Mesendoderm (in vitro differentiated cells): ENCODE data around the gene MRPS22.

Experiments used
- DNase-seq: peaks from one replicate; pipeline ENCODE4 v3.0.0; 2013
- H2AK5ac ChIP-seq: 2 replicates; pipeline ENCODE4 v1.6.1; 2013; ENCODE audit warnings: low read length, inconsistent platforms
- H2BK120ac ChIP-seq: 2 replicates; pipeline ENCODE4 v1.6.1; 2013; ENCODE audit warnings: low read depth, mild to moderate bottlenecking, low read length, moderate library complexity, mixed read lengths
- H2BK15ac ChIP-seq: replicated peaks from 2 replicates; pipeline ENCODE4 v1.6.1; 2013; ENCODE audit warnings: low read depth, mild to moderate bottlenecking, moderate library complexity
- H2BK5ac ChIP-seq: 2 replicates; pipeline ENCODE4 v1.6.1; 2013; ENCODE audit warnings: low read length, inconsistent platforms
- H3K18ac ChIP-seq: 2 replicates; pipeline ENCODE4 v1.6.1; 2013; ENCODE audit warnings: mild to moderate bottlenecking, low read length, mixed read lengths
- H3K23ac ChIP-seq: one replicate; pipeline ENCODE4 v1.6.1; 2013; ENCODE audit warnings: low read length
- H3K27ac ChIP-seq: 2 replicates; pipeline ENCODE4 v1.5.1; 2013; ENCODE audit warnings: low read depth, mild to moderate bottlenecking, inconsistent platforms, low read length, moderate library complexity
- H3K27me3 ChIP-seq: 2 replicates; pipeline ENCODE4 v1.6.1; 2013; ENCODE audit warnings: low read length, control low read depth, mild to moderate bottlenecking, inconsistent platforms; ENCODE audit not compliant: insufficient read depth, poor library complexity
- H3K36me3 ChIP-seq: 2 replicates; pipeline ENCODE4 v1.6.1; 2013; ENCODE audit warnings: low read length, inconsistent platforms; ENCODE audit not compliant: control insufficient read depth, insufficient read depth
- H3K4ac ChIP-seq: one replicate; pipeline ENCODE4 v1.6.1; 2013; ENCODE audit warnings: low read depth, mild to moderate bottlenecking, low read length, moderate library complexity
- H3K4me1 ChIP-seq: 2 replicates; pipeline ENCODE4 v1.6.1; 2013; ENCODE audit warnings: low read depth, low read length, inconsistent platforms; ENCODE audit not compliant: control insufficient read depth
- H3K4me2 ChIP-seq: 2 replicates; pipeline ENCODE4 v1.6.1; 2013; ENCODE audit warnings: low read length
- H3K4me3 ChIP-seq: 2 replicates; pipeline ENCODE4 v1.5.1; 2013; ENCODE audit warnings: mild to moderate bottlenecking, low read length
- H3K56ac ChIP-seq: one replicate; pipeline ENCODE4 v1.6.1; 2013; ENCODE audit warnings: low read length
- H3K79me1 ChIP-seq: 2 replicates; pipeline ENCODE4 v1.6.1; 2013; ENCODE audit warnings: low read length, inconsistent platforms
- H3K79me2 ChIP-seq: 2 replicates; pipeline ENCODE4 v1.6.1; 2013; ENCODE audit warnings: mild to moderate bottlenecking, low read length; ENCODE audit not compliant: control insufficient read depth, insufficient read depth
- H3K9ac ChIP-seq: 2 replicates; pipeline ENCODE4 v1.6.1; 2013; ENCODE audit warnings: low read length, inconsistent platforms
- H4K5ac ChIP-seq: one replicate; pipeline ENCODE4 v1.6.1; 2013; ENCODE audit warnings: low read length
- H4K8ac ChIP-seq: one replicate; pipeline ENCODE4 v1.6.1; 2013; ENCODE audit warnings: low read depth, mild to moderate bottlenecking, control low read depth, low read length, moderate library complexity
- WGBS: extraction: QIAGEN DNeasy Blood & Tissue Kit; methylation state at CpG from one replicate; pipeline ENCODE4 v1.1.7; 2013; ENCODE audit warnings: low lambda C conversion rate, missing lambda C conversion rate; ENCODE audit not compliant: insufficient coverage; ENCODE audit errors: extremely low coverage; 5-methylcytosine and 5-hydroxymethylcytosine counted together

The MRPS22 gene

DNA sequence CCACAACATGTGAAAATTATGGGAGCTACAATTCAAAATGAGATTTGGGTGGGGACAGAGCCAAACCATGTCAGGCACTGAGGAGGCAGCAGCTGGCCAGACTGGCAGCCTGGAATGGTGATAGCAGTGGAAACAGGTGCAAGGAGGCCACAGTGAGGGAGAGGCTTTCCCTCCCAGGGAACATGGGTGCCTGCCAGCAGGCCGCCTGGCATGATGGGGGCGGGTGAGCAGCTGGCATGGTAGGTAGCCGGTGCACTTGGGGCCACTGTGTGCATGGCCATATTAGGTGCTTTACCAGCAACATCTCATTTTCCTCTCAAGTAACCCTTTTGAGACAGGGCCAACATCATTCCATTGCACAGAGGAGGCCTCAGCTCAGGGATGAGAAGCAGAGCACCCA lies 18.3 kb upstream of the MRPS22 start:
- no CpG with 5 or more reads among the region's 3 CpGs for WGBS

DNA sequence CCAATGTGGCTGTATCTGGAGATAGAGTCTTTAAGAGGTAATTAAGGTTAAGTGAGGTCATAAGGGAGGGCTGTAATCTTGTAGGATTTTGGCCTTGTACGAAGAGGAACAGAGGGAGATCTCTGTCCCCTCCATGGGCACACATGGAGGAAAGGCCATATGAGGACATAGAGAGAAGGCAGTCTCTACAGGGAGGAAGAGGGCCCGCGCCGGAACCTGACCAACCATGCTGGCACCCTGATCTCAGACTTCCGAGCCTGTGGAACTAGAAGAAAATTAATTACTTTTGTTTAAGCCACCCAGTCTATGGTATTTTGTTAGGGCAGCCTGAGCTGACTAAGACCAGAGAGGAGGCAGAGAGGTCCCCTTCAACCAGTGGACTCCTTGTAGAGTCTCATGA lies 17.7 kb upstream of the MRPS22 start:
- Histone ChIP-seq H3K4me1 (peaks cover 2% of the 10 kb centered on the region), H3K18ac (no peak overlapping the region), H3K27ac (no peak overlapping the region), H3K4me3 (no peak overlapping the region), H3K4ac (no peak overlapping the region), H3K79me1 (no peaks in the 10 kb centered on the region), H2BK120ac (no peak overlapping the region), H4K8ac (no peak overlapping the region), H3K79me2 (no peaks in the 10 kb centered on the region), H3K56ac (no peak overlapping the region), H3K36me3 (no peaks in the 10 kb centered on the region), H3K23ac (no peak overlapping the region), H3K9ac (no peak overlapping the region), H2BK15ac (no peak overlapping the region), H2AK5ac (no peak overlapping the region), H3K4me2 (no peak overlapping the region), H4K5ac (no peak overlapping the region), H3K27me3 (no peaks in the 10 kb centered on the region), H2BK5ac (no peak overlapping the region)
- DNase-seq, result no peak
- no CpG with 5 or more reads among the region's 5 CpGs for WGBS

More for the DNA sequence above, 18.3 kb upstream of the MRPS22 start:
- Histone ChIP-seq H3K56ac (no peak overlapping the region), H3K4me3 (no peak overlapping the region), H2BK15ac (no peak overlapping the region), H2BK120ac (no peak overlapping the region), H2AK5ac (no peak overlapping the region), H3K79me2 (no peaks in the 10 kb centered on the region), H4K8ac (no peak overlapping the region), H3K79me1 (no peaks in the 10 kb centered on the region), H3K27me3 (no peaks in the 10 kb centered on the region), H2BK5ac (no peak overlapping the region), H3K4ac (no peak overlapping the region), H3K4me2 (no peak overlapping the region), H3K18ac (no peak overlapping the region), H3K23ac (no peak overlapping the region), H3K27ac (no peak overlapping the region), H3K9ac (no peak overlapping the region), H3K36me3 (no peaks in the 10 kb centered on the region), H3K4me1 (peaks cover 2% of the 10 kb centered on the region), H4K5ac (no peak overlapping the region)
- no peak for DNase-seq

DNA sequence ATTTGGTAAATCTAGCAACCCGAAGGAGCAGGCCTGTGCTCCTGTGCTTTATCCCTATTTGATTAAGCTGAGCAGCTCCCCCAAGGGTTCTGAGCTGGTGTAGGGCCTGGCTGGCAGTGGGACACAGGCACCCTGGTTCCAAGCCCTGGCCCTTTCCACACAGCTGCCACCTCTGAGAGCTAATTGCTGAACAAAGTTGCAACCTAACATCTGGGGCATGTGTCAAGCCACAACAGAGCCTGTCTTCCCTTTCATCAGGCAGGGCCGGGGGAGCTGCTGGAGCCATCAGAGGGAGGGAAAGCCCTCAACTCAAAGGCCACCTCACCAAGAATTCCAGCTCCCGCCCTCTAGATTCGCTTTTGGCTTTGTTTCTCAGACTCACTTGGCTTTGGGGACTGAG lies 17.1 kb upstream of the MRPS22 start:
- Histone ChIP-seq H2AK5ac (no peak overlapping the region), H3K4ac (no peak overlapping the region), H3K4me1 (peaks cover 2% of the 10 kb centered on the region), H3K4me3 (no peak overlapping the region), H4K8ac (no peak overlapping the region), H2BK120ac (no peak overlapping the region), H2BK5ac (no peak overlapping the region), H3K4me2 (no peak overlapping the region), H3K36me3 (no peaks in the 10 kb centered on the region), H3K23ac (no peak overlapping the region), H3K18ac (no peak overlapping the region), H4K5ac (no peak overlapping the region), H3K79me1 (no peaks in the 10 kb centered on the region), H3K27ac (no peak overlapping the region), H3K9ac (no peak overlapping the region), H2BK15ac (no peak overlapping the region), H3K79me2 (no peaks in the 10 kb centered on the region), H3K56ac (no peak overlapping the region), H3K27me3 (no peaks in the 10 kb centered on the region)
- no peak for DNase-seq
- WGBS, result no CpG with 5 or more reads among the region's 4 CpGs

DNA sequence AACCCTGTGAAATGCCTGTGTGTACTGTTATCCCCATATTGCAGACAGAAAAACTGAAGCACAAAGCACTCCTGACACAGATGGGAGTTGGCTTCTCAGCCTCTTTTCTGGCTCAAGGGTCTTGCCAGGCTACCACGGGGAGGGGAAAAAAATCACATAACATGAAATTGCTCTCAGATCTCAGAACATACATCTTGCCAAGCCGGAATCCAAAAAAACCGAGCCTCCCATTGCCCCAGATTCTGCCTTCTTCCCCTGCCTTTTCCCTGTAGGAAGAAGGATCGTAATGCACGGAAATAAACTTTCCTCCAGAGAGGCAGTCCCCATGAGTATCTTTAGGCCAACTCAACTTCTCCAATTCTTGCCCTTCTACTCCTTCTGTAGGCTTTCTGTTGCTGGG lies 16.6 kb upstream of the MRPS22 start:
- Histone ChIP-seq H3K4me2 (no peak overlapping the region), H2BK120ac (no peak overlapping the region), H3K18ac (no peak overlapping the region), H3K56ac (no peak overlapping the region), H4K5ac (no peak overlapping the region), H3K23ac (no peak overlapping the region), H3K4me1 (peaks cover 2% of the 10 kb centered on the region), H3K79me2 (no peaks in the 10 kb centered on the region), H4K8ac (no peak overlapping the region), H2BK15ac (no peak overlapping the region), H3K79me1 (no peaks in the 10 kb centered on the region), H3K27me3 (no peaks in the 10 kb centered on the region), H3K27ac (no peak overlapping the region), H2BK5ac (no peak overlapping the region), H3K4me3 (no peak overlapping the region), H3K36me3 (no peaks in the 10 kb centered on the region), H3K9ac (no peak overlapping the region), H2AK5ac (no peak overlapping the region), H3K4ac (no peak overlapping the region)
- no peak for DNase-seq
- no CpG with 5 or more reads among the region's 5 CpGs for WGBS

DNA sequence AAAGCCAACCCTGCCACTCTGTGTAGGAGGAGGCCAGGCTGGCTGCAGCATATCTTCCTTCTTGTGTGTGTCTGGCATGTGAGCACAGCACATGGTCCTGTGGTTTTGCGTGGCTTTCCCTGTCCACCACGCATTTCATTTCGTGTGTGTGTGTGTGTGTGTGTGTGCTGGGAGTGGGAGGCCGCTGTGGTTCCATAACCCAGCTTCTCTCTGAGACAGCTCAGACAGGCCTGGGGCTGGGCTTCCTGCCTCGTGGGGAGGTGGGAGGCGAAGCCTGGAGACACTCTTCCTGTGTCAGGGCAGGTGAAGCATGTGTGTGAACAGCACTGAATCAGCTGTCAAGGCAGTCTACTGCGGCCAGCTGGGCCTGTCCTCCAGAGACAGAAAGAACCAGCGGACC lies 16.0 kb upstream of the MRPS22 start:
- Histone ChIP-seq H2AK5ac (no peak overlapping the region), H3K4me1 (peaks cover 2% of the 10 kb centered on the region), H2BK5ac (no peak overlapping the region), H3K23ac (no peak overlapping the region), H3K27me3 (no peaks in the 10 kb centered on the region), H3K4me3 (no peak overlapping the region), H3K4me2 (no peak overlapping the region), H3K56ac (no peak overlapping the region), H2BK120ac (no peak overlapping the region), H3K36me3 (no peaks in the 10 kb centered on the region), H3K4ac (no peak overlapping the region), H2BK15ac (no peak overlapping the region), H4K5ac (no peak overlapping the region), H3K79me2 (no peaks in the 10 kb centered on the region), H3K27ac (no peak overlapping the region), H3K79me1 (no peaks in the 10 kb centered on the region), H3K9ac (no peak overlapping the region), H3K18ac (no peak overlapping the region), H4K8ac (no peak overlapping the region)
- no peak for DNase-seq
- no CpG with 5 or more reads among the region's 8 CpGs for WGBS

DNA sequence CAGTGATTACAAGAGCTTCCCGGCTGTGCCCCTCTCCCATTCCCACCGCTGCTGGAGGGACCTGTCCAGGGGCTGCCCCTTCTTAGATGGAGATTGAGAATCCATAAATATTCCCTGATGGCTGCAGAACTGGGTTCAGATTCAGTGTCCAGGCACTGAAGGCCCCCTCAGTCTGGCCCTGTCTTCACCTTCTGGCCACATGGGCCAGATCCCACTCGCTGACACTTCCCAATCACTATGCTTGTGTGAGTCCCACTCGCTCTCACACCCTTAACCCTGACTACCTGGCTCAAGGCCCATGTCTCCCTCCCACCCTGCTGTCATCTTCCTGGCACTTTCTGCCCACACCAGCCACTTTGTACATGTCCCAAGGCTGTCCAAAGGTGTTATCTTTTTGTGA lies 15.5 kb upstream of the MRPS22 start:
- Histone ChIP-seq H3K9ac (no peak overlapping the region), H3K27me3 (no peaks in the 10 kb centered on the region), H3K79me1 (no peaks in the 10 kb centered on the region), H3K23ac (no peak overlapping the region), H3K4me2 (no peak overlapping the region), H3K79me2 (no peaks in the 10 kb centered on the region), H3K4ac (no peak overlapping the region), H3K4me1 (peaks cover 2% of the 10 kb centered on the region), H3K4me3 (no peak overlapping the region), H2BK15ac (no peak overlapping the region), H2AK5ac (no peak overlapping the region), H3K56ac (no peak overlapping the region), H2BK120ac (no peak overlapping the region), H3K36me3 (no peaks in the 10 kb centered on the region), H3K18ac (no peak overlapping the region), H3K27ac (no peak overlapping the region), H4K8ac (no peak overlapping the region), H4K5ac (no peak overlapping the region), H2BK5ac (no peak overlapping the region)
- no CpG with 5 or more reads among the region's 4 CpGs for WGBS
- DNase-seq, result no peak
